ENCODE measurements around the gene WDR47.

- TF ChIP-seq CTCF (IDR thresholded peaks at IDR 0.05) (no peak), POLR2A (IDR thresholded peaks at IDR 0.05) (no peak), POLR2AphosphoS5 (IDR thresholded peaks at IDR 0.05) (no peak)
Measured at GRCh38 chr1:108951242-108951641, 90.7 kb downstream of the WDR47 start.

All from prostate gland (tissue), 2 donors.